Measurements from ENCODE around the gene CELSR1.

Gene CELSR1

GRCh38 chr22:46535876-46536536 lies 1.4 kb downstream of the CELSR1 start:
- H3K27ac ChIP-seq = no peak overlapping the region
- H3K4me2 ChIP-seq = peak overlapping the region; percentile 96
- H3K4me3 ChIP-seq = peak overlapping the region; percentile 75
- peaks cover 46% of the 10 kb centered on the region for H3K4me1 ChIP-seq
- peaks cover 38% of the 10 kb centered on the region for H4K20me1 ChIP-seq
- peaks cover 24% of the 10 kb centered on the region for H3K36me3 ChIP-seq
- no peak overlapping the region for H3K9ac ChIP-seq
- H3K9me3 ChIP-seq = peaks cover 25% of the 10 kb centered on the region
- peaks cover 56% of the 10 kb centered on the region for H3K27me3 ChIP-seq
- no peak for TF ChIP-seq Cebpa-rat (IDR thresholded peaks at IDR 0.05)

- Histone ChIP-seq H3K9ac (no peak overlapping the region), H3K4me1 (peaks cover 40% of the 10 kb centered on the region), H3K4me3 (no peak overlapping the region), H4K20me1 (peaks cover 38% of the 10 kb centered on the region), H3K9me3 (peaks cover 25% of the 10 kb centered on the region), H3K36me3 (peaks cover 24% of the 10 kb centered on the region), H3K27me3 (peaks cover 53% of the 10 kb centered on the region), H3K27ac (no peak overlapping the region), H3K4me2 (no peak overlapping the region)
- no peak for TF ChIP-seq Cebpa-rat (IDR thresholded peaks at IDR 0.05)
These were observed 2.4 kb downstream of the CELSR1 start for GRCh38 chr22:46534901-46535630.

DNA sequence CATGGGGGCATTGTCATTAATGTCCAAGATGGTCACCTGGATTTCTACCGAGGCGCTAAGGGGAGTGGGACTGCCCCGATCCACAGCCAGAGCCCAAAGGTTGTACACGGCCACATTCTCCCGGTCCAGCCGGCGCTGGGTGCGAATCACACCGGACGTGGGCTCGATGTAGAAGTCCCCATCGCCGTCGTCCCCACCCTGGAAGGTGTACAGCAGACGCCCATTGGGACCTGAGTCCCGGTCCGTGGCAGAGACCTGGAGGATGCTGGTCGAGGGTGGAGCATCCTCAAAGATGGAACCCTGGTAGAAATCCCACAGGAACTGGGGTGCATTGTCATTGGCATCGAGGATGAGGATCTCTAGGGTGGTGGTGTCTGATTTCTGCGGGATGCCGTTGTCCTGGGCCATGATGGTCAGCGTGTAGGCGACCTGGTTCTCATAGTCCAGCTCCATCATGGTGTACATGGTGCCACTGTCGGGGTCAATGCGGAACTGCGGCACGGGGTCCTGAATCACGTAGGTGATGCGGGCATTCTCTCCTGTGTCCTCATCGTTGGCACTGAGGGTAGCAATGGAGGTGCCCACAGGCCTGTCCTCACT lies 3.1 kb downstream of the CELSR1 start:
- Histone ChIP-seq H3K27me3 (peaks cover 46% of the 10 kb centered on the region), H3K4me1 (peaks cover 40% of the 10 kb centered on the region), H4K20me1 (peaks cover 38% of the 10 kb centered on the region), H3K4me2 (no peak overlapping the region), H3K9me3 (peaks cover 25% of the 10 kb centered on the region), H3K4me3 (no peak overlapping the region), H3K36me3 (peaks cover 24% of the 10 kb centered on the region), H3K27ac (no peak overlapping the region), H3K9ac (no peak overlapping the region)
- no peak for TF ChIP-seq Cebpa-rat (IDR thresholded peaks at IDR 0.05)

- Histone ChIP-seq H3K4me3 (no peak overlapping the region), H3K4me1 (peaks cover 33% of the 10 kb centered on the region), H3K9me3 (peaks cover 25% of the 10 kb centered on the region), H3K4me2 (peak overlapping the region; percentile 37; the same call in 1 of the 2 replicates), H3K9ac (no peak overlapping the region), H3K36me3 (peaks cover 24% of the 10 kb centered on the region), H4K20me1 (peaks cover 33% of the 10 kb centered on the region), H3K27me3 (peaks cover 35% of the 10 kb centered on the region), H3K27ac (no peak overlapping the region)
- no peak for TF ChIP-seq Cebpa-rat (IDR thresholded peaks at IDR 0.05)
These were observed 4.2 kb downstream of the CELSR1 start for GRCh38 chr22:46533070-46533833.

- Histone ChIP-seq H3K9ac (no peak overlapping the region), H3K9me3 (peaks cover 25% of the 10 kb centered on the region), H3K27ac (no peak overlapping the region), H3K4me3 (no peak overlapping the region), H3K4me2 (peak overlapping the region; percentile 37; the same call in 1 of the 2 replicates), H3K27me3 (peaks cover 27% of the 10 kb centered on the region), H4K20me1 (peaks cover 27% of the 10 kb centered on the region; the same call in 1 of the 2 replicates), H3K4me1 (peaks cover 35% of the 10 kb centered on the region), H3K36me3 (peaks cover 24% of the 10 kb centered on the region)
- no peak for TF ChIP-seq Cebpa-rat (IDR thresholded peaks at IDR 0.05)
These were observed 5.0 kb downstream of the CELSR1 start for GRCh38 chr22:46532416-46532815.

GRCh38 chr22:46531581-46532175 lies 5.7 kb downstream of the CELSR1 start:
- Histone ChIP-seq H3K9ac (no peak overlapping the region), H3K36me3 (peaks cover 24% of the 10 kb centered on the region), H3K27ac (no peak overlapping the region), H3K9me3 (peaks cover 25% of the 10 kb centered on the region), H4K20me1 (peaks cover 24% of the 10 kb centered on the region; the same call in 1 of the 2 replicates), H3K4me3 (no peak overlapping the region), H3K27me3 (peaks cover 20% of the 10 kb centered on the region), H3K4me1 (peaks cover 36% of the 10 kb centered on the region), H3K4me2 (no peak overlapping the region)
- no peak for TF ChIP-seq Cebpa-rat (IDR thresholded peaks at IDR 0.05)

DNA sequence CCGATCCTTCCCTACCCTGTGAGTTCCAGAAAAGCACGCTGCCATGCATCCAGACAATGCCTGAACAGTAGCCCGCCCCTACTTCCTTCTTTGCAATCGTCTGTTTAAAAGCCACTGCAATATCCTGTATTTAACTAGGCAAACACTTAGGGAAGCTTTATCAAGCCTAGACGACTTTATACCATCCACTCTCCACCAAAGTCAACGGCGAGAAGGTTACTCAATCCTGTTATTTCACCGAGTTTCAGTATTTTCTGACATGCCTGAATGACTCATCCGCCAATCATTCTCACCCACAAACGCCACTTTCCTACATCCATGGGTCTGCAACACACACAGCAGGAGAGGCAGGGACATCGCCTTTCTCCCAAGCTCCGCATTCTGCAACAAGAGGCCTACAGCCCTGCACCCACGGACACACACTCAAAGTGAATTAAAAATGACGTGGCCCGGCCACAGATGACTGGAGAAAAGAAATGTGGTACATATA lies 9.3 kb downstream of the CELSR1 start:
- Histone ChIP-seq H3K9ac (no peak overlapping the region), H3K36me3 (no peaks in the 10 kb centered on the region), H3K4me2 (peak overlapping the region; percentile 40; the same call in 1 of the 2 replicates), H3K9me3 (no peaks in the 10 kb centered on the region), H3K4me3 (no peak overlapping the region), H3K27ac (no peak overlapping the region), H4K20me1 (peaks cover 13% of the 10 kb centered on the region), H3K27me3 (no peaks in the 10 kb centered on the region), H3K4me1 (peaks cover 38% of the 10 kb centered on the region)
- TF ChIP-seq Cebpa-rat (IDR thresholded peaks at IDR 0.05) = no peak

- Histone ChIP-seq H3K27me3 (no peaks in the 10 kb centered on the region), H3K4me2 (no peak overlapping the region), H4K20me1 (no peaks in the 10 kb centered on the region; the same call in none of the 2 replicates), H3K9ac (no peak overlapping the region), H3K9me3 (no peaks in the 10 kb centered on the region), H3K4me1 (peaks cover 47% of the 10 kb centered on the region), H3K27ac (no peak overlapping the region), H3K36me3 (no peaks in the 10 kb centered on the region), H3K4me3 (no peak overlapping the region)
- no peak for TF ChIP-seq Cebpa-rat (IDR thresholded peaks at IDR 0.05)
These were observed 11.1 kb downstream of the CELSR1 start for GRCh38 chr22:46526244-46526839.

All from BLaER1 (cell line).